Gastrocnemius medialis (tissue), 4 donors: Measurements from ENCODE around the gene PPP1R1A.

ENCODE experiments used
- CTCF ChIP-seq, 5 experiments: fragments of 450-650 bp in 3 of 5; fragments of 200-600 bp in 2 of 5; sonication (generic) in 2 of 5; IDR thresholded peaks in 4 of 5; conservative IDR thresholded peaks in 1 of 5; 1 replicate in 4 of 5; 2 replicates in 1 of 5; pipeline ENCODE4 v1.5.1; 2016 to 2019; ENCODE audit warnings: antibody characterized with exemption in 5 of 5, mild to moderate bottlenecking in 3 of 5, moderate library complexity in 3 of 5
- POLR2A ChIP-seq, 2 donors: fragments of 450-650 bp; IDR thresholded peaks; one replicate each; pipeline ENCODE4 v1.6.1; 2017; ENCODE audit warnings: antibody characterized with exemption in 2 of 2, mild to moderate bottlenecking in 2 of 2, moderate library complexity in 2 of 2

- TF ChIP-seq CTCF (IDR thresholded peaks at IDR 0.05 in 4 of 5, conservative IDR thresholded peaks at IDR 0.05 in 1 of 5) (no peak), POLR2A (IDR thresholded peaks at IDR 0.05) (no peak)
Observed at GRCh38 chr12:54595471-54595870, 7.0 kb upstream of the PPP1R1A start.
